VCaP (cell line): ENCODE measurements around the gene IRX4.

Experiments
- H3K27ac ChIP-seq: fragments of 450-650 bp; 2 replicates; pipeline ENCODE4 v1.5.1; 2017
- CTCF ChIP-seq: fragments of 450-650 bp; conservative IDR thresholded peaks from 2 replicates; pipeline ENCODE4 v1.5.1; 2017; ENCODE audit warnings: mild to moderate bottlenecking, moderate library complexity

The IRX4 gene

GRCh38 chr5:1831257-1831656 lies 51.5 kb downstream of the IRX4 start:
- no peak for TF ChIP-seq CTCF
- H3K27ac ChIP-seq: no peak overlapping the region

- no peak overlapping the region for H3K27ac ChIP-seq
- no peak for TF ChIP-seq CTCF
Observed at GRCh38 chr5:1830571-1831228, 52.0 kb downstream of the IRX4 start.

GRCh38 chr5:1827886-1828397 lies 54.8 kb downstream of the IRX4 start:
- no peak overlapping the region for H3K27ac ChIP-seq
- no peak for TF ChIP-seq CTCF
